GM21423 (cell line): ENCODE data around the gene KLF17.

Experiments
- ATAC-seq: cut with Tn5 transposase; IDR thresholded peaks from one replicate; pipeline ENCODE4 v1.9.1; 2021; ENCODE audit warnings: mild to moderate bottlenecking, moderate library complexity; ENCODE audit not compliant: unreplicated experiment

KLF17 gene

GRCh38 chr1:44151332-44151731 is 32.7 kb downstream of the KLF17 start:
- ATAC-seq: no peak

DNA sequence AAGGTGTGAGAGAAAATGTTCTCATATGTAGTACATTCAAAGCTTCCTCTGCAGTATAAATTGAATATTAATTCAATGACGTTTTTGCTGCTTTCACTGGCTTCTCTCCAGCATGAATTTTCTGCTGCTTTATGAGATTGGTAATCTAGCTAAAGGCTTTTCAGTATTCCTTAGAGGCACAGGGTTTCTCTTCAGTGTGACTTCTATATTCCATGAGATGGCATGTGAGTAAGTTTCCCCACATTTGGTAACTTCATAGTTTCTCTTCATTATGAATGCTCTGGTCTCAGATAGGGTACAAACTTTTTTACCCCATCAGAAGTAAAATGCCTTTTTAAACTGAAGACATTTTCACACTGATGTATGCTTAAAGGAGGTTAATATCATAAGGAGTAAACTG is 33.2 kb downstream of the KLF17 start:
- no peak for ATAC-seq

DNA sequence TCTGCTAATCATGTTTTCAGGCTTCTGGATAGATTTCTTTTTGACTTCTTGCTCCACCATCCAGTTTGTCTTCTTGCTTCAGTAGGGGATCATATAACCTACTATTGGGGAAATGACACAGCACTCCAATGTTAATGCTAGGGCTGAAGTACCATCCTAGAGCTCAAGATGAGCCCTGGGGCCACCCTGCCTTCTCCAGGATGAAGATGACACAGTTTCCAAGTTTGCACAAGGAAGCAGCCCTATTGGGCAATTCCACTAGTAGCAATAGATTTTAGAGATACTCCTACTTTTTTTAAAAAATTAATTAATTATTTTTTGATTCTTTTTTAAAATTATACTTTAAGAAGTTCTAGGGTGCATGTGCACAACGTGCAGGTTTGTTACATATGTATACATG is 34.1 kb downstream of the KLF17 start:
- ATAC-seq: no peak

DNA sequence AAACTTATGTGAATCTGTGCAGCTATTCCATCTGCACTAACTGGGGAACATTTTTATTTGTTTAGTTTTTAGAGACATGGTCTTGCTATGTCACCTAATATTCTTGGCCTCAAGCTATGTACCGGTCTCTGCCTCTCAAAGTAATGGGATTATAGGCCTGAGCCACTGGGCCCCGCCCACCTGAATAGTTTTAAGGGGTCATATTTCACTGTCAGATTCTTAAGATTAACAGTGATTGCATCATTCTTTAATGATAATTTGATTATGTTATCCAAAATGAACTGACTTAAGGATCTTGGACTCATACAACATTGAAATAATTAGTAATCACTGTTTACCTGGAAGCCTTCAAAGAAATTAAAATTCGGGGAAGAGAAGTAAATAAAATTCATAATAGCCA is 35.4 kb downstream of the KLF17 start:
- ATAC-seq: no peak

- ATAC-seq: no peak
These were observed 39.3 kb downstream of the KLF17 start for GRCh38 chr1:44157903-44158302.

DNA sequence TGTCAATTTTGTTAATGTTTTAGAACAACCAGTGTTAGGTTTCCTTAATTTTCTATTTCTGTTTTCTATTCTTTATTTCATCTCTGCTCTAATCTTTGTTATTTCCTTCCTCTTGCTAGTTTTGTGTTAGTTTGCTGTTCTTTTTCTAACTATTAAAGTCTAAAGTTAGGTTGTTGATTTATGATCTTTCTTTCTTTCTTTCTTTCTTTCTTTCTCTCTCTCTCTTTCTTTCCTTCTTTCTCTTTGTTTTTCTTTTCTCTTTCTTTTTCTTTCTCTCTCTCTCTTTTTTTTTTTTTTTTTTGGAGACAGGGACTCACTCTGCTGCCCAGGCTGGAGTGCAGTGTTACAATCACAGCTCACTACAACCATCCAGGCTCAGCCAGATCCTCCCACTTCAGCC is 40.2 kb downstream of the KLF17 start:
- no peak for ATAC-seq

DNA sequence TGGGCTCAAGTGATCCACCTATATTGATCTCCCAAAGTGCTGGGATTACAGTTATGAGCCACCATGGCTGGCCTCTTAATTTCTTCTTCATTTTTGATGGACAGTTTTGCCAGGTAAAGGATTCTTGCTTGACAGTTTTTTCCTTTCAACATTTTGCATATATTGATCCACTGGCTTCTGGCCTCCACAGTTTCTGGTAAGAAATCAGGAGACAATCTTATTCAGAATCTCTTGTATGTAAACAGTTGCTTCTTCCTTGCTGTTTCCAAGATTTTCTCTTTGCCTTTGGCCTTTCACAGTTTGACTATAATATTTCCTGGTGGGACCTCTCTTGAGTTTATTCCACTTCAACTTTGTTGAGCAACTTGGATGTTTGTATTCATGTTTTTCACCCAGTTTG is 42.9 kb downstream of the KLF17 start:
- ATAC-seq: no peak

DNA sequence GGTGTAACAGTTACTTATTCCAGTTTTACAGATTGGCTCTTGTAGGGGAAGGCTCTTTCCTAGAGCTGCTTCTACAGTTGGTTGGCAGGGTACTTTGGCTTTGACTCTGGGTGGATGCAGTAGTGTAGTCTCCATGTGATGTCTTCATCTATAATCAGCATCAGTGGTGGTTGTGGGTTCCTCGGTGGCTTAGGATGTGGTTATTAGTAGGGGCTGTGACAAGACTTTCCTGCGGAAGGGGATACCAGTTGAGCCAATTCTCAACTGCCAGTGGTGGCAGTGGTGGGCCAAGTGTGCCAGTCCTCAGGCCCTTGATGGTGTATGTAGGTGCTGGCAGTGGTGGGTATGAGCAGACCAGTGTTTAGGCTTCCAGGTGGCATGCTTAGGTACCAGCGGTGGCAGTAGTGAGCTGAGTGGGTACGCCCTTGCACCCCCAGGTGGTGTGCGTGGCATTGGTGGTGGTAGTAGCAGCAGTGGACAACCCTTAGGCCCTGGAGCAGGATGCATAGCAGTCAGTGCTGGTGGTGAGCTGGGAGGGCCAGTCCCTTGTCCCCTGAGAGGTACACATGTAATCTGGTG is 50.0 kb downstream of the KLF17 start:
- ATAC-seq: no peak

DNA sequence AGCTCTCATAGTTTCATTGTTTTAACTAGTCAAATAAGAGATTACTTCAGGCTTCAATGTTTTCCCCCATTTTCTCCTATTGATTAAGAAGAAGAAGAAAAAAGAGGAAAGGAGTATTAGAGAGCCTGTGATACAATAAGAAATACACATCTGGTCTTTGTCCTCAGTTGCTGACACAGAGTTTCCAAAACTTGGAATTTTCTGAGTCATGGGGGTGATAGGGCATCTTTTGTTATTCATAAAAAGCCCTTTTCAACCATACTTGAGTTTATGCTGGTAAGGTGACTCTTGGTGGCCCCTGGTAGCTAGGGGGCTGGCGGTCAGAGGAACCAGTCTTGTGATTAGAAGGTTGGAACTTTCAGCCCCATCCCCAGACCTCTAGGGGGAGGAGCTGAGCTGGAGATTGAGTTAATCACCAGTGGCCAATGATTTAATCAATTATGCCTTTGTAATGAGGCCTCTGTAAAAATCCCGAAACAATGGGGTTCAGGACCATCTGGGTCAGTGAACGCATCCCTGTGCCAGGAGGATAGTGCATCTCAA is 51.7 kb downstream of the KLF17 start:
- no peak for ATAC-seq

- no peak for ATAC-seq
These were observed 56.0 kb downstream of the KLF17 start for GRCh38 chr1:44174630-44175029.
